Endothelial cell of umbilical vein (primary cell): ENCODE measurements around the gene COMMD10. TPM values are rescaled to one million over a fixed set of nuclear protein-coding genes. Genes with fewer than 3 reads are reported as not detected.
"Not testable (repeated sequence)": the region's sequence is repeated elsewhere in the genome, so short reads cannot be mapped to it uniquely, and the experiment has no call there.

Source experiments
- BruUV-seq: library from RNA; stranded (reverse); fragments of 400-500 nt; replicated peaks from 2 replicates; lab custom pipeline; 2021; lab: Mats Ljungman, UMichigan
- CTCF ChIA-PET: fragments of 300-600, 350-600 bp; sonication (Branson Sonifier 250); formaldehyde crosslinking; loops from one replicate; lab custom pipeline; 2021; ENCODE audit warnings: antibody characterized with exemption, inconsistent platforms; lab: Charles Lee
- POLR2A ChIA-PET: fragments of 300-600, 350-600 bp; sonication (Branson Sonifier 250); formaldehyde crosslinking; loops from one replicate; lab custom pipeline; 2021; ENCODE audit warnings: antibody characterized with exemption, inconsistent platforms; lab: Charles Lee
- DNase-seq: peaks from one replicate; pipeline ENCODE4 v3.0.0-alpha.2; 2011; ENCODE audit warnings: low read depth, low spot score
- FAIRE-seq: peaks from 2 replicates; lab custom pipeline; 2011; peaks lifted over from hg19 to GRCh38; lab: Jason Lieb, UNC
- H2AFZ ChIP-seq: 2 replicates; pipeline ENCODE4 v1.6.0; 2012; ENCODE audit warnings: low read depth, low read length, control low read depth, inconsistent platforms
- H3K27ac ChIP-seq: 2 replicates; pipeline ENCODE4 v1.5.1; 2011; ENCODE audit warnings: low read depth, mild to moderate bottlenecking, control low read depth, low read length, moderate library complexity; ENCODE audit not compliant: insufficient read depth
- H3K27me3 ChIP-seq, 2 experiments: 2 replicates each; pipeline versions ENCODE4 v1.6.0 to v1.6.1; 2011; ENCODE audit warnings: low read length in 2 of 2, mixed read lengths in 1 of 2; ENCODE audit not compliant: control insufficient read depth in 2 of 2, insufficient read depth in 2 of 2
- H3K36me3 ChIP-seq, 2 experiments: 2 replicates in 1 of 2; 3 replicates in 1 of 2; pipeline ENCODE4 v1.5.1; 2011; ENCODE audit warnings: low read length in 2 of 2, mild to moderate bottlenecking in 1 of 2, moderate library complexity in 1 of 2; ENCODE audit not compliant: control insufficient read depth in 2 of 2, insufficient read depth in 2 of 2; ENCODE audit errors: extremely low read depth in 1 of 2
- H3K4me1 ChIP-seq: 3 replicates; pipeline ENCODE4 v1.5.1; 2011; ENCODE audit warnings: mild to moderate bottlenecking, low read length; ENCODE audit not compliant: control insufficient read depth, insufficient read depth; ENCODE audit errors: extremely low read depth
- H3K4me2 ChIP-seq: 2 replicates; pipeline ENCODE4 v1.6.1; 2011; ENCODE audit warnings: low read length, control low read depth, mixed read lengths; ENCODE audit not compliant: insufficient read depth
- H3K4me3 ChIP-seq, 3 experiments: fragments of 200-600 bp in 1 of 3; sonication (generic), shearing (Covaris generic) in 1 of 3; replicated peaks in 1 of 3; 2 replicates each; pipeline ENCODE4 v1.5.1; 2011 to 2016; ENCODE audit warnings: control low read depth in 3 of 3, low read length in 3 of 3, mild to moderate bottlenecking in 2 of 3, inconsistent platforms in 1 of 3, low read depth in 1 of 3, moderate library complexity in 1 of 3; ENCODE audit not compliant: insufficient read depth in 1 of 3
- H3K79me2 ChIP-seq: 2 replicates; pipeline ENCODE4 v1.6.0; 2012; ENCODE audit warnings: low read length, inconsistent platforms; ENCODE audit not compliant: control insufficient read depth, insufficient read depth
- H3K9ac ChIP-seq: replicated peaks from 2 replicates; pipeline ENCODE3; 2011; ENCODE audit warnings: low read length, control low read depth; ENCODE audit not compliant: insufficient read depth; ENCODE audit errors: extremely low read depth
- H3K9me1 ChIP-seq: replicated peaks from 3 replicates; pipeline ENCODE4 v1.6.0; 2011; ENCODE audit warnings: mild to moderate bottlenecking, low read length; ENCODE audit not compliant: control insufficient read depth, insufficient read depth; ENCODE audit errors: extremely low read depth
- H3K9me3 ChIP-seq: replicated peaks from 2 replicates; pipeline ENCODE4 v1.5.1; 2012; ENCODE audit warnings: low read length, inconsistent platforms; ENCODE audit not compliant: control insufficient read depth, insufficient read depth
- H4K20me1 ChIP-seq: replicated peaks from 2 replicates; pipeline ENCODE3; 2011; ENCODE audit warnings: mild to moderate bottlenecking, low read length; ENCODE audit not compliant: control insufficient read depth, insufficient read depth; ENCODE audit errors: extremely low read depth
- CTCF ChIP-seq, 2 donors: IDR thresholded peaks; 1 replicate in 1 of 2; 2 replicates in 1 of 2; pipeline ENCODE4 v1.5.1; 2011; ENCODE audit warnings: low read length in 2 of 2, mild to moderate bottlenecking in 2 of 2, moderate library complexity in 2 of 2, control low read depth in 1 of 2, inconsistent platforms in 1 of 2, low read depth in 1 of 2; ENCODE audit not compliant: insufficient read depth in 1 of 2; ENCODE audit errors: extremely low read depth in 1 of 2
- EZH2 ChIP-seq: IDR thresholded peaks from 2 replicates; pipeline ENCODE4 v1.6.1; 2012; ENCODE audit warnings: borderline replicate concordance, low read depth, mild to moderate bottlenecking, moderate library complexity, low read length, inconsistent platforms; ENCODE audit not compliant: severe bottlenecking
- FOS ChIP-seq: IDR thresholded peaks from 2 replicates; pipeline ENCODE4 v1.6.1; 2011; ENCODE audit warnings: mild to moderate bottlenecking, low read length, moderate library complexity, borderline replicate concordance; ENCODE audit not compliant: insufficient read depth
- GATA2 ChIP-seq: IDR thresholded peaks from 2 replicates; pipeline ENCODE4 v1.7.0; 2011; ENCODE audit warnings: low read depth, mild to moderate bottlenecking, moderate library complexity, mixed read lengths, low read length; ENCODE audit not compliant: insufficient read length, insufficient read depth
- JUN ChIP-seq: IDR thresholded peaks from 2 replicates; pipeline ENCODE4 v1.6.1; 2011; ENCODE audit warnings: borderline replicate concordance, low read depth; ENCODE audit not compliant: insufficient read length, insufficient read depth
- MAX ChIP-seq: IDR thresholded peaks from 2 replicates; pipeline ENCODE4 v1.6.1; 2011; ENCODE audit not compliant: insufficient read depth, insufficient read length
- MYC ChIP-seq: IDR thresholded peaks from one replicate; pipeline ENCODE4 v1.6.1; 2011; ENCODE audit warnings: mild to moderate bottlenecking, low read depth, low read length
- POLR2A ChIP-seq: IDR thresholded peaks from 2 replicates; pipeline ENCODE4 v1.6.1; 2012; ENCODE audit warnings: low read depth, mild to moderate bottlenecking, control low read depth, low read length
- POLR2AphosphoS5 ChIP-seq: IDR thresholded peaks from 2 replicates; pipeline ENCODE4 v1.6.1; 2012; ENCODE audit warnings: low read depth, mild to moderate bottlenecking, control low read depth, low read length, moderate library complexity; ENCODE audit not compliant: insufficient read depth
- dilution Hi-C: fragments of 300-500 bp; cut with MboI; formaldehyde crosslinking; loops from one replicate; pipeline ENCODE4 v1.15.0; 2019; ENCODE audit warnings: low sequenced_read_pairs; ENCODE audit not compliant: extremely low pct_ligation_motif_present
- intact Hi-C: fragments of 100-400 bp; cut with micrococcal nuclease; formaldehyde crosslinking; loops from one replicate; pipeline ENCODE4 v1.10.0; 2022
- polyA plus RNA-seq, 4 experiments: library from polyadenylated mRNA; depleted of rRNA in 3 of 4; stranded (reverse) in 3 of 4; unstranded in 1 of 4; fragments of >200 nt; gene quantifications; 2 replicates each; pipeline versions ENCODE4 v1.2.1 to v1.2.3, GENCODE V29; 2011 to 2012; ENCODE audit warnings: missing spikeins in 1 of 4
- total RNA-seq: library from RNA; stranded (reverse); gene quantifications from 2 replicates; pipeline ENCODE4 v1.2.3, GENCODE V29; 2021

Gene COMMD10
- total and polyA plus RNA-seq, 2 donors (not counting 3 experiments of a cell fraction or from before 2014, with no cell fraction given): 12.5 to 27.0 TPM

- Histone ChIP-seq H3K4me3 (peak overlapping the region; percentile 65 to 90 (median 82)), H3K27me3 (no peaks in the 10 kb centered on the region), H3K9me1 (no peaks in the 10 kb centered on the region), H3K36me3 (no peaks in the 10 kb centered on the region), H3K79me2 (peaks cover 27% of the 10 kb centered on the region), H3K27ac (peak overlapping the region; percentile 66), H4K20me1 (no peaks in the 10 kb centered on the region), H3K9ac (peak overlapping the region; percentile 52), H2AFZ (peak overlapping the region; percentile 65), H3K4me1 (peaks cover 11% of the 10 kb centered on the region), H3K4me2 (peak overlapping the region; percentile 89), H3K9me3 (no peaks in the 10 kb centered on the region)
- intact Hi-C loops: no loop called here
- POLR2A ChIA-PET: interaction anchor here (1.6 kb wide), 1 partner anchor 242 kb away, joined by 3 read pairs; no protein-coding TSS in a partner anchor
- FAIRE-seq: no peak
- BruUV-seq: TSS peak; percentile 59
- CTCF ChIA-PET: interaction anchor here (1.2 kb wide), 1 partner anchor 14 kb away, joined by 3 read pairs; no protein-coding TSS in a partner anchor
- DNase-seq: no peak
- TF ChIP-seq CTCF (IDR thresholded peaks at IDR 0.05; ENCODE audit: extremely low read depth in 1 of 2, insufficient read depth in 1 of 2, low read depth in 1 of 2, low read length in 2 of 2) (no peak), FOS (no peak), JUN (no peak), EZH2 (no peak), MAX (no peak), MYC (no peak), GATA2 (no peak), POLR2AphosphoS5 (no peak), POLR2A (no peak)
- dilution Hi-C loops: no loop called here
Observed at GRCh38 chr5:116084287-116084691, 536 bp upstream of the COMMD10 start.

DNA sequence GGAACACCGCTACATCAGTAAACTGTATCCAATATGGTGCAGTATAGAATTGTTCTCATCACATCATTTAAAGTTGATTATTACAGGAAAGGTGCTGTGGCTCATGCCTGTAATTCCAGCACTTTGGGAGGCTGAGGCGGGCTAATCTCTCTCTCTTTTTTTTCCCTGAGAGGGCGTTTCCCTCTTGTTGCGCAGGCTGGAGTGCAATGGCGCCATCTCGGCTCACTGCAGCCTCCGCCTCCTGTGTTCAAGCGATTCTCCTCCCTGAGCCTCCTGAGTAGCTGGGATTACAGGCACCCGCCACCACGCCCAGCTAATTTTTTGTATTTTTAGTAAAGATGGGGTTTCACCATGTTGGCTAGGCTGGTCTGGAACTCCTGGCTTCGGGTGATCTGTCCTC is 1.5 kb downstream of the COMMD10 start:
- H3K36me3 ChIP-seq, H3K9ac ChIP-seq, H4K20me1 ChIP-seq, DNase-seq, H2AFZ ChIP-seq, H3K9me1 ChIP-seq, intact Hi-C loops, BruUV-seq, POLR2A ChIA-PET, H3K9me3 ChIP-seq, FAIRE-seq, H3K27ac ChIP-seq, dilution Hi-C loops, H3K27me3 ChIP-seq: not testable (repeated sequence)
- Histone ChIP-seq H3K4me3 (peak overlapping the region in 1 of 3 experiments; percentile 82), H3K4me2 (peak overlapping the region; percentile 94), H3K79me2 (peaks cover 27% of the 10 kb centered on the region), H3K4me1 (peaks cover 11% of the 10 kb centered on the region)
- CTCF ChIA-PET: interaction anchor here (1.5 kb wide), 1 partner anchor 18 kb away, joined by 4 read pairs; no protein-coding TSS in a partner anchor
